Left lobe of liver (tissue), 1 donor: Measurements from ENCODE around the gene ZNF555. TPM values are rescaled to one million over a fixed set of nuclear protein-coding genes. Genes with fewer than 3 reads are reported as not detected.

Source experiments
- total RNA-seq: library from RNA; stranded (reverse); gene quantifications from one replicate; pipeline ENCODE4 v1.2.1, GENCODE V29; 2021
- donor health status: DM: no; HTN: yes; CAD: no.

The ZNF555 gene
- total RNA-seq, 1 donor from 2014 or later: 2.0 TPM

Other genes with a start within 250 kb of the ZNF555 start
- 4.0 TPM for gene GNG7, start 138.8 kb upstream of the ZNF555 start, total RNA-seq
- gene DIRAS1, start 120.1 kb upstream of the ZNF555 start, total RNA-seq: 0.10 TPM
- gene SLC39A3, start 101.5 kb upstream of the ZNF555 start, total RNA-seq: 18.6 TPM
- 25.7 TPM for gene SGTA, start 58.2 kb upstream of the ZNF555 start, total RNA-seq
- 33.5 TPM for gene THOP1, start 56.0 kb upstream of the ZNF555 start, total RNA-seq
- gene ZNF554, start 21.6 kb upstream of the ZNF555 start, total RNA-seq: 2.8 TPM
- not detected for gene ZNF556, start 25.9 kb downstream of the ZNF555 start, total RNA-seq
- gene ZNF57, start 59.5 kb downstream of the ZNF555 start, total RNA-seq: 1.2 TPM
- gene ZNF77, start 103.5 kb downstream of the ZNF555 start, total RNA-seq: 1.4 TPM
- gene TLE6, start 136.1 kb downstream of the ZNF555 start, total RNA-seq: 3.6 TPM
- gene TLE2, start 187.8 kb downstream of the ZNF555 start, total RNA-seq: 12.8 TPM
- 153 TPM for gene TLE5, start 221.0 kb downstream of the ZNF555 start, total RNA-seq